SW480 (cell line): ENCODE results near the gene ZNF385C.

Experiments used
- DNase-seq: peaks from one replicate; pipeline ENCODE4 v3.0.0-alpha.2; 2016; ENCODE audit warnings: low spot score

Gene ZNF385C

DNA sequence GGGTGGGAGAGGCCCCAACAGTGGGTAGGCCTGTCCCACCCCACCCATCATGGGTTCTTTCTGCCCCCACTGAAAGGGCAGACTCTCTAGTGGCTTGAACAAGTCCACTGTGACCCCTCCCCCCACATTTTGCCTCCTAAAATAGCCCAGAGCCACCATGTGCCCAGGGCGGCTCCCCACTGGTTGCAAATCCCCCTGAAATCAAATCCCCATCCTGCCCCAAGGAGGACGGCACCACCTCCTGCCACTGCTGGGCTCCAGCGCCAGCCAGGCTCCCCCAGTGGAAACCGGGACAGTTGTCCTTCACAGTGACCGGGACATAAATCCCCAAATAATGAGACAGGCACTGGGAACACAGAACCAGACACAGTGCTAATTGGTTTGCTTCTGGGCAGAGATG is 20.5 kb downstream of the ZNF385C start:
- no peak for DNase-seq

DNA sequence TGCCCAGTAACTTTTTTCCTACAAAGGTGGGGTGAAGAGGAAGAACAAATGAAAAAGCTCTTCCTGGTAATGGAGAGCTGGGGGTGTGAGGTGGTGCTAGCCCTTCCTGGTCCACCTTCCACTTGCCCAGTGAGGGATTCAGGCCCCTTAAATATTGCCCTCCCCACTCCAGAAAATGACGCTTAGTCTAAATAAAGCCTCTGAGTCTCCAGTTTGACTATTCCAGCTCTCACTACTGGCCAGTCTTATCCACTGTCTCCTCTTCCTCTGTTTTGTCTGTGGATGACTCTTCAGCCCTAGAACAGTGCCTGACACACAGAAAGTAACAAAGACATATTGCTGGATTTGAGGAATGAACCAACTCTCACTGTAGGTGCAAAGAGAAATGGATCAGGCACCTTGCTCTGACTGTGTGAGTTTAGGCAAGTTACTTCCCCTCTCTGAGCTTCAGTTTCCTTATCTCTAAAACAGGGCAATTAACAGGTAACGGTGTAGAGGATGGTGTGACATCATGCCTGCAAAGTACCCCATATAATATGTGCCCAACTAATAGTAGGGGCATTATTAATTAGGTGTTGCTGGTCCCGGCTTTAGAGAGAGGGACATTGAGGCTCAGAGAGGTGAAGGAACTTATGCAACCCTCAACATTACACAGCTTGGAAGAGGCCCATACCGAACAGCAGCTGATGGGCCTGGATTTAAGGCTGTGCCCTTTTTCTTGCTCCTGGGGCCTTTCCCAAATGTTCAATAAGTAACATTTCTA is 21.3 kb downstream of the ZNF385C start:
- DNase-seq: no peak

DNA sequence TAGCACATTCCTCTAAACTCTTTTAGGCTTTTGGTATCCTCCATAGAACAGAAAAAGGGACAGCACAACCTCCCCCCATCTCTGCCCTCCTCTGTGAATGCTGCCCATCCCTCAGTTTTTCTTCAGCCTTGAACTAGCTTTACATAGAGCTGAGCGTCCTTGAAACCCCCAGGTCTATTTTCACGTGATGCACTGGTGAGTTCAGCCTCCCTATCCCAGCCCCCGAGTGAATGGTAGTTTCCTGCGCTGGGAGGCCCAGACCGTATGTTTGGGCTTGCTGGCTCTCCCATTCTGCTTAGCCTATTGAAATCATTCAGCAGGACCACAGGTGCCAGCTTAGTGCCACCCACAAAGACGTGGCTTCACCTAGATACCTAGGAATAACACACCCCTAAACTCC is 22.5 kb downstream of the ZNF385C start:
- no peak for DNase-seq

- DNase-seq: peak; percentile 27
Observed at GRCh38 chr17:42072323-42073187, 25.7 kb downstream of the ZNF385C start.

DNA sequence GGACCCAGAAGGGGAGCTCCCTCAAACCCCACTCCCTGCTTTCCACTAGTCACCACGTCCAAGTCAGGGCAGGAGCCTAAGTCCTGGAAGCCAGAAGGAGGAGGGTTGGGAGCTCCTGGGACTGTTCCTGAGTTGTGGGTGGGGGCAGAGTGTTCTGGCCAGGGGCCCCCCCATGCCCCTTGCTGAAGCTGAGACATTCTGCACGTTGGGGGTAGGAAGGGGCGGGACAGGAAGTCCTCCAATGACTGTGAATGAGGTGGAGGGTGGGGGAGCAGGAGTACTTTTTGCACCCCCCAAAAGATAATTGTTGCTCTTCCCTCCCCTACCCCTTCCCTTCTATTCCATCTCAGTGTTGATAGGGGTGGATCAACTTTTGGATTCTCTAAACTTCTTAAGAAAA is 26.5 kb downstream of the ZNF385C start:
- DNase-seq: no peak

DNA sequence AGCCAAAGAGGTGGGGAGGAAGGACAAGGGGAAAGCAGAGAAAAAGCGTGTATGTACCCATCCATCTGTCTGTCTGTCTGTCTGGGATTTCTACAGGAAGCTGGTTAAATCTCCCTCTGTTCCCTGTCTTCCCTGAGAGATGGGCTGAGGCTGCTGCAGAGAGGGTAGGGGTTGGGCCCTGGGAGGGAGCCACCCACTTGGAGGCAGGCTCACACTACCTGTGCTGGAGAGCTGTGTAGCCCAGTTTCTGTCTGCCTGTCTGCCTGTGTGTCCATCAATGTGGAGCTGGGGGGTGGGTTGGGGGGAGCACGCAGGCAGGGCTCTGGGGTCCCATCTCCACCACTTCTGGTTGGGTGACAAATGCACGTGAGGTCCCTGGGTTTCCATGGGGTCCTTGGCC is 29.3 kb downstream of the ZNF385C start:
- DNase-seq: no peak

DNA sequence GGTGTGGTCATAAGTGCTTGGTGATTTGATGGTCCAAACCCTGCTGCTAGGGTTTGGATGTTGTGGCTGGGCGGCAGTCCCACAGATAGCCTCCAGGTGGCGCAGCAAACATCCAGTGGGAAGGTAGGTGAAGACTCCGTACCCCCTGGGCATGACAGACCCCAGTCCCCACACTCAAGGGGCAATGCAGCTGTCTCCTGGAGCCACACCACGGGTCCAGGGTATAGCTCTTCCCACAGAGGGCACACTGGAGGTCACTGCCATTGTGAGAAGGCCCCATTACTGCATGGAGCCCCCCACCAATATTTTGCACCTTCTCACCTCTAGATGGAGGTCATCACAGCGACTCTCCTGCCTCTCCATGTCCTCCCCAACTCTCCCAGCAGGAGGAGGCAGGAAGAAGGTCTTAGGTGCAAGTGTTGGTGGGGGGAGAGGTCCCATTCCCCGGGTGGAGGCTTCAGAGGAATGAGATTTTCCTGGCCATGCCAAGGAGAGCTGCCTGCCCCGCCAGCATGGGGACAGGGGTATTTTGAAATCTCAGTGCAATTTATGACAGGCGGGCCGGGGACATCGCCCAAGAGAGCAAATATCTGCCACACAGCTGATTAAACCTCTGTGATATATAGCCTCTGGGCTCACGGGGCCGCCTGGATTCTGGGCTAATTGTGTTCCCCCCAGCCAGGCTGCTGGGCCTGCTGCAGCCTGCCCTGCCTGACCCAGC is 30.7 kb downstream of the ZNF385C start:
- peak; percentile 40 for DNase-seq

- DNase-seq: no peak
Observed at GRCh38 chr17:42065201-42065600, 33.1 kb downstream of the ZNF385C start.

DNA sequence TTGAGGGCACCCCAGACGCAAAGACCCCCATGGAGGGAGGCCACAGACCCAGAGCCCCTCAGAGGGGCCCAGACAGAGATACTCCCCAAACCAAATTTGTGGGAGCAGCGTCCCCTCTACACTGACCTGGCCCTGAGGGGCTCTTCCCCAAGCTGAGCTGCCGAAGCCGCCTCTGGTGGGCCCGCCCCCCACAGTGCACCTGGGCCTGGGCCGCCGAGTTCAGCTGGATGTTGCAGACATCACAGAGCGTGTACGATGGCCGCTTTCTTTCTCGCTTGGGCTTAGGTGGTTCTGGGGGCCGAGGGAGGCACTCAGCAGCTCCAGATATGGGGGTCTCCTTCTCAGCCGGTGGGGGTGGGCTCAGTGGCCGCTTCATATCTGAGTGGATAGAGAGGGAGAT is 35.6 kb downstream of the ZNF385C start:
- DNase-seq: no peak

- no peak for DNase-seq
Observed at GRCh38 chr17:42061646-42062487, 36.4 kb downstream of the ZNF385C start.

GRCh38 chr17:42060231-42060630 is 38.0 kb downstream of the ZNF385C start:
- no peak for DNase-seq

GRCh38 chr17:42059815-42060214 is 38.5 kb downstream of the ZNF385C start:
- DNase-seq: no peak

DNA sequence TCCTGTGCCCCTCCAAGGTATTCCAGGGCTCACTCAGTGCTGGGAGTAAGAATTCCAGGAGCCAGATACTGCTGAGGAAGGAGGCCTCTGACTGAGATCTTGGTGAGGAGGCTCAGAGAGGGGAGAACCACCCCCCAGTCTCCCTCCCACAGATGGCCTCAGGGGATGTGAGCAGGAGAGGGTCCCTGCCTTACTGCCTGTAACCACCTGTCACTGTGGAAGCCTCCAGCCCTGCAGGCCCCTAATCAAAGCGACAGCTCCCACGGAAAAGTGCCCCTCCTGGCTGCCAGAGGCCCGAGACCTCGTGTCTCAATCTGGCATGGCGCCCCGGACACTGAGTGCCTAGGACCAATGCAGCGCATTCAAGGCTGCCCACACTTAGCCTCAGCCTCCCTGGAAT is 40.2 kb downstream of the ZNF385C start:
- DNase-seq: no peak

GRCh38 chr17:42056635-42057034 is 41.6 kb downstream of the ZNF385C start:
- DNase-seq: no peak

GRCh38 chr17:42055496-42055895 is 42.8 kb downstream of the ZNF385C start:
- DNase-seq: peak; percentile 65

- DNase-seq: no peak
Observed at GRCh38 chr17:42055027-42055426, 43.2 kb downstream of the ZNF385C start.

DNA sequence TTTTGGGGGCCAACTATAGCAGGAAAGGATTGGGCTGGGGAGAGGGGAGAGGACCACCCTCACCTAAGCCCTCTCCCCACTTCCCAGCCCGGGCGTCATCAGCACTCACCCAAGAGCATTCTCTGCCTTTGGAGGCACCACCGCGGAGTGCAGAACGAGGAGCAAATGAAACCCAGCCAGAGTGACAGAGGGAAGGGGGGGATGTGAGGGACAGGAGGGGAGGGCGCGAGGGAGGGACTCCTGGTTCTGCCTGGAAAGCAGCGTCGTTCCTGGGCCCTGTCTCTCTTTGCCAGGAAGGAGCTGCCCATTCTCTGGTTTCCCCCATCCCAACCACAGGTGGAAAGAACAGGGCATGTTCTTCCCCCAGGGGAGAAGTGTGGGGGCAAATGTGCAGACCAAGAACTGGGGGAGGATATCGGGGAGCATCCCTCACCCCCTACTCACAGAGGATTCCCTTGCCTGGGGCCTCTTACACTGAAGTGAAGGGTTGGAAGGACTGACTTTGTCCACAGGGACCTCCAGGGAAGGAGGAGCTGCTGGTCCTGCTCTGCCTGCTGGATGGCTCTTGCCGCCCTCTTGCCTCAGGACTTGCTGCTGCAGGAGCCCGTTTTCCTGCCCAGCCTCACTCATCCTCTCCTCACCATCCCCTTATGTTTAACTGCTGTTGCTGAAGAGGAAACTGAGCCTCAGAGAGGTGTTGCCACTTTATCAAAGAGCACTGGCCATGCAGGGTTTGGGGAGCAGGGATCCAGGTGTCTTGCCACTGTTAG is 44.4 kb downstream of the ZNF385C start:
- DNase-seq: no peak

DNA sequence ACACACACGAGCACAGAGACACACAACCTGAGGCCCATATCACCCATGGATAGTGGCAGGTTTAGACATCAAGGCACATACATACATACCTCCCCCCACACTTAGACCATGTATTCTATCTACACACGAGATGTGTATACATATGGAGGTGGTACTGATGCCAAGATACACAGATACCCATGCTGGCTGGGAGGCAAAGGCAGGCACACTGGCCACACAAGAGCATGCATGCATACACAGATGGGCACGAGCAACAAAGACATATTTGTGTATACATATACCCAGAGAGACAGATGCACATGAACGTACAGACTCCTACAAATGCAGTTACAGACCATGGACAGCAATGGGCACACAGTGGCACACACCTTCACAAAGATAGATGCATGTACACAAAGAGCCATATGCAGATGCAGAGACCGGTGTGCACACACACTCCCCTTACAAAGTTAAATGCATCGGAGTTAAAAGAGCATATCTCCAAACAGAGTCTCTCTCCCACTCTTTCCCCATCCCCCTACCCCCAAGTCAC is 45.9 kb downstream of the ZNF385C start:
- DNase-seq: no peak

- no peak for DNase-seq
Observed at GRCh38 chr17:42051645-42052044, 46.6 kb downstream of the ZNF385C start.

GRCh38 chr17:42051013-42051400 is 47.3 kb downstream of the ZNF385C start:
- DNase-seq: no peak
